OCI-LY3 (cell line): ENCODE results near the gene VAT1.

ENCODE experiments used
- H2AFZ ChIP-seq: fragments of 200-600, 300-600 bp; shearing (Covaris generic); 2 replicates; pipeline ENCODE4 v1.6.0; 2014; ENCODE audit warnings: antibody characterized with exemption, low read depth, low read length
- H3K27ac ChIP-seq: fragments of 200-600, 300-600 bp; sonication (generic); 2 replicates; pipeline ENCODE4 v1.5.1; 2014; ENCODE audit warnings: mild to moderate bottlenecking, low read length, moderate library complexity, mixed read lengths
- H3K27me3 ChIP-seq: fragments of 200-600, 300-600 bp; sonication (generic); 2 replicates; pipeline ENCODE4 v1.6.1; 2014; ENCODE audit warnings: low read depth, low read length, mixed read lengths
- H3K36me3 ChIP-seq: fragments of 200-600, 300-600 bp; sonication (generic); replicated peaks from 2 replicates; pipeline ENCODE3; 2014; ENCODE audit warnings: low read depth, low read length, mixed read lengths
- H3K4me1 ChIP-seq: fragments of 300-600, 200-600 bp; sonication (generic); 2 replicates; pipeline ENCODE4 v1.6.1; 2014; ENCODE audit warnings: low read length, mixed read lengths
- H3K4me2 ChIP-seq: fragments of 200-600, 300-600 bp; sonication (generic); 2 replicates; pipeline ENCODE4 v1.6.1; 2014; ENCODE audit warnings: low read length, mixed read lengths
- H3K4me3 ChIP-seq: fragments of 300-600, 200-600 bp; sonication (generic); 2 replicates; pipeline ENCODE4 v1.5.1; 2014; ENCODE audit warnings: antibody characterized with exemption, mild to moderate bottlenecking, low read length, moderate library complexity
- H3K79me2 ChIP-seq: fragments of 300-600, 200-600 bp; shearing (Covaris generic); 2 replicates; pipeline ENCODE4 v1.6.1; 2014; ENCODE audit warnings: mild to moderate bottlenecking, low read length, mixed read lengths
- H3K9ac ChIP-seq: fragments of 300-600, 200-600 bp; shearing (Covaris generic); 2 replicates; pipeline ENCODE4 v1.6.0; 2014; ENCODE audit warnings: mild to moderate bottlenecking, low read length, moderate library complexity
- H3K9me3 ChIP-seq: fragments of 200-600, 300-600 bp; shearing (Covaris generic); 2 replicates; pipeline ENCODE4 v1.6.1; 2014; ENCODE audit warnings: low read length, mixed read lengths; ENCODE audit not compliant: insufficient read depth
- H4K20me1 ChIP-seq: fragments of 200-600, 300-600 bp; sonication (generic); 2 replicates; pipeline ENCODE4 v1.6.1; 2016; ENCODE audit warnings: low read length, mixed read lengths; ENCODE audit not compliant: insufficient read depth
- CTCF ChIP-seq: fragments of 200-600, 300-600 bp; sonication (generic); IDR thresholded peaks from 2 replicates; pipeline ENCODE4 v1.5.1; 2014; ENCODE audit warnings: antibody characterized with exemption, low read length, low read depth
- EZH2phosphoT487 ChIP-seq: fragments of 200-600 bp; shearing (Covaris generic); IDR thresholded peaks from 2 replicates; pipeline ENCODE4 v1.6.1; 2018; ENCODE audit warnings: antibody characterized with exemption, mixed run types, low read depth

VAT1 gene

GRCh38 chr17:43040655-43041054, 18.5 kb upstream of the VAT1 start:
- Histone ChIP-seq H2AFZ (no peak overlapping the region), H3K27me3 (no peaks in the 10 kb centered on the region), H3K79me2 (no peaks in the 10 kb centered on the region), H3K27ac (no peak overlapping the region), H3K36me3 (peaks cover 22% of the 10 kb centered on the region), H4K20me1 (no peaks in the 10 kb centered on the region), H3K4me1 (no peaks in the 10 kb centered on the region), H3K4me2 (no peak overlapping the region), H3K4me3 (no peak overlapping the region), H3K9ac (no peak overlapping the region), H3K9me3 (no peaks in the 10 kb centered on the region)
- no peak for TF ChIP-seq CTCF
- TF ChIP-seq EZH2phosphoT487, result no peak

- H4K20me1 ChIP-seq, result no peaks in the 10 kb centered on the region
- H3K4me1 ChIP-seq, result no peaks in the 10 kb centered on the region
- H3K79me2 ChIP-seq, result no peaks in the 10 kb centered on the region
- H3K27ac ChIP-seq, result no peak overlapping the region
- H3K27me3 ChIP-seq, result no peaks in the 10 kb centered on the region
- H3K36me3 ChIP-seq, result peaks cover 17% of the 10 kb centered on the region
- no peaks in the 10 kb centered on the region for H3K9me3 ChIP-seq
- no peak overlapping the region for H3K4me3 ChIP-seq
- no peak overlapping the region for H3K4me2 ChIP-seq
- H2AFZ ChIP-seq, result no peak overlapping the region
- TF ChIP-seq EZH2phosphoT487, result no peak
- no peak for TF ChIP-seq CTCF
- no peak overlapping the region for H3K9ac ChIP-seq
These were observed 17.5 kb upstream of the VAT1 start for GRCh38 chr17:43039646-43040045.

- H3K36me3 ChIP-seq, result no peaks in the 10 kb centered on the region
- H3K9me3 ChIP-seq, result no peaks in the 10 kb centered on the region
- TF ChIP-seq EZH2phosphoT487 (no peak), CTCF (no peak)
- H2AFZ ChIP-seq, result no peak overlapping the region
- H3K4me1 ChIP-seq, result no peaks in the 10 kb centered on the region
- no peaks in the 10 kb centered on the region for H3K79me2 ChIP-seq
- no peak overlapping the region for H3K4me2 ChIP-seq
- no peak overlapping the region for H3K27ac ChIP-seq
- H3K4me3 ChIP-seq, result no peak overlapping the region
- H4K20me1 ChIP-seq, result no peaks in the 10 kb centered on the region
- H3K9ac ChIP-seq, result no peak overlapping the region
- H3K27me3 ChIP-seq, result no peaks in the 10 kb centered on the region
These were observed 12.7 kb upstream of the VAT1 start for GRCh38 chr17:43034894-43035293.

- H3K4me2 ChIP-seq, result no peak overlapping the region
- H2AFZ ChIP-seq, result no peak overlapping the region
- H3K36me3 ChIP-seq, result no peaks in the 10 kb centered on the region
- H3K4me1 ChIP-seq, result no peaks in the 10 kb centered on the region
- H3K9ac ChIP-seq, result no peak overlapping the region
- H3K27ac ChIP-seq, result no peak overlapping the region
- H3K79me2 ChIP-seq, result no peaks in the 10 kb centered on the region
- H3K9me3 ChIP-seq, result no peaks in the 10 kb centered on the region
- H3K27me3 ChIP-seq, result no peaks in the 10 kb centered on the region
- H3K4me3 ChIP-seq, result no peak overlapping the region
- no peak for TF ChIP-seq CTCF
- no peak for TF ChIP-seq EZH2phosphoT487
- no peaks in the 10 kb centered on the region for H4K20me1 ChIP-seq
These were observed 12.0 kb upstream of the VAT1 start for GRCh38 chr17:43033948-43034881.
